Neuron (in vitro differentiated cells): ENCODE results near the gene EML4.

Experiments
- H2AFZ ChIP-seq: one replicate; pipeline ENCODE4 v1.6.1; 2013; ENCODE audit warnings: low read depth, mild to moderate bottlenecking, inconsistent platforms, low read length, moderate library complexity
- H3K27me3 ChIP-seq: one replicate; pipeline ENCODE4 v1.6.1; 2013; ENCODE audit warnings: low read length; ENCODE audit not compliant: insufficient read depth
- H3K36me3 ChIP-seq: one replicate; pipeline ENCODE4 v1.6.1; 2013; ENCODE audit warnings: low read length; ENCODE audit not compliant: insufficient read depth
- H3K4me1 ChIP-seq: one replicate; pipeline ENCODE4 v1.6.1; 2013; ENCODE audit warnings: low read length; ENCODE audit not compliant: insufficient read depth
- H3K4me3 ChIP-seq: 2 replicates; pipeline ENCODE4 v1.5.1; 2013; ENCODE audit warnings: mild to moderate bottlenecking, low read length, moderate library complexity
- H3K9me3 ChIP-seq: one replicate; pipeline ENCODE4 v1.6.1; 2013; ENCODE audit warnings: low read length

EML4 gene

DNA sequence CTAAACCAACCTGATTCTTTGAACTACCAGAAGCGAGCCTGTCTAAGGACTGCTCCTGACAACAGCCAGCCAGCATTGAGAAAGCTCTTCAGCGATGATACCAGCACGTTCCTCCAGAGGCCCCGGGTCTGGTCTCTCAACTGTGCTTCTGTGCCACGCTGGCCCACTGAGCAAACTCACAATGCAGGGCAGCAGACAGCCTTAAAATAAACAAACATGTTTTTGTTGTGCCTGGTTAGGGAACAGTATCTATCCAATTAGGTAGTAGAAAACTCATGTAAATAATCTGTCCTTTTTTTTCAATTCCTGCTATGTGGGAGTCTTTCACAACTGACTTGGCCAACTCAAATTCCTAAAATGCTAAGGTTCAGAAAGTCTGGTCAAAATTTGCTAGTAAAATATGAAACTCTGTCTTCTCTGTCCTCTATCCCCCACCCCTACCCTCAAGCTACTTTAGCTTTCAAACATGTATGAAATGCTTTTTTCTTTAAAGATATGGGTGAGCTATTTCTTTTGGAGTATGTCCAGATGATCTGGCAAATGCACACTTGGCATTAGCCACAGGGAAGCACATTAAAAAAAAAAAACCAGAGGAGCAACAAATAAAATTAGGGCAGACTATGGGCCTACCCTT is 21.4 kb upstream of the EML4 start:
- no peak overlapping the region for H2AFZ ChIP-seq
- H3K27me3 ChIP-seq = no peaks in the 10 kb centered on the region
- H3K36me3 ChIP-seq = no peaks in the 10 kb centered on the region
- H3K9me3 ChIP-seq = no peaks in the 10 kb centered on the region
- H3K4me3 ChIP-seq = no peak overlapping the region
- no peaks in the 10 kb centered on the region for H3K4me1 ChIP-seq

DNA sequence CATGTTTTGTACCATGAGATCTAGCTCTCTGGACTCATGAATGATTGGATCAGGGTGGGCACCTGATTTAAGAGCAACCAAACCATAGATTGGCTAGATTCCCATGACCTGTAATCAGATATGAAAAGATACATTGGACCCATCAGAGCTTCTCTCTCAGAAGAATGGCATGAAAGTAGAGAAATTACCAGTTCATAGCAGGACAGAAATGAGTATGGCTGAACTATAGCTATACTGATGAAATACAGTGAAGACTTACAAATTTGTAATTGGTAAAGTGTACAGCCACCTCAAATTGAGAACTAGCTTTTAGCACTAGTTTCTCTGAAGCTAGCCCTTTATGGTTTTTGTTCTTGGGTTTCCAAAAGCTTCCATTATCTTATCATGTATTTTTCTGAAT is 19.0 kb upstream of the EML4 start:
- H3K36me3 ChIP-seq = no peaks in the 10 kb centered on the region
- H3K4me1 ChIP-seq = no peaks in the 10 kb centered on the region
- H3K4me3 ChIP-seq = no peak overlapping the region
- no peak overlapping the region for H2AFZ ChIP-seq
- H3K27me3 ChIP-seq = no peaks in the 10 kb centered on the region
- no peaks in the 10 kb centered on the region for H3K9me3 ChIP-seq

DNA sequence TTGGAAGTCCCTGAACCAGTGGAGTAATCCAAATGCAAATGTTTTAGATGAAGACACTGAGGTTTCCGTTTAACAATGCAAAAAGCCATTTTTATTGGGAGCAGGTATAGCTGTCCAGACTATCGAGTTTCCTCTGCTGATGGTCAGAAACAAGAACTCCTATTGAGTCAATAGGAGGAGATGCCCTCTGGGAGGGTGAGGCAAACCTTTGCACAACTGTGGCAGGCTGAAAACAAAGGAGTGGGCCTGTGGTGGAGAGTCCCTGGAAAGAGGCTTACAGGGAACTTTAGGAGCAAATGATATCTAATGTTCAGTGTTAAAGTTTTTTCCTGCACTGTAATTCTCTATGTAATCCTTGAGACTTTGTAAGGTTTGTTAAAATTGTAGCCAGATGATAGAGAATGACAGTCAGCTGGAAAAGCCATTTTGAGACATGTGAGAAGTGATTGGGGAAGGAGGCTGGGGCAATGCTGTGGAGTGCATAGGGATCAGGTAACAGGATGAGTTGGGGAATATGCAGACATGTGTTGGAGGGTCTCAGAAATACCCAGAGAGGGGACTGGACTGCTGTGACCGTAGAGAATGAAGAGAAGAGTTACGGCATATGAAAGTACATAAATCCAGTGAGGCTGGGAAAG is 15.1 kb upstream of the EML4 start:
- Histone ChIP-seq H3K27me3 (no peaks in the 10 kb centered on the region), H3K36me3 (no peaks in the 10 kb centered on the region), H2AFZ (no peak overlapping the region), H3K4me1 (no peaks in the 10 kb centered on the region), H3K4me3 (no peak overlapping the region), H3K9me3 (no peaks in the 10 kb centered on the region)

DNA sequence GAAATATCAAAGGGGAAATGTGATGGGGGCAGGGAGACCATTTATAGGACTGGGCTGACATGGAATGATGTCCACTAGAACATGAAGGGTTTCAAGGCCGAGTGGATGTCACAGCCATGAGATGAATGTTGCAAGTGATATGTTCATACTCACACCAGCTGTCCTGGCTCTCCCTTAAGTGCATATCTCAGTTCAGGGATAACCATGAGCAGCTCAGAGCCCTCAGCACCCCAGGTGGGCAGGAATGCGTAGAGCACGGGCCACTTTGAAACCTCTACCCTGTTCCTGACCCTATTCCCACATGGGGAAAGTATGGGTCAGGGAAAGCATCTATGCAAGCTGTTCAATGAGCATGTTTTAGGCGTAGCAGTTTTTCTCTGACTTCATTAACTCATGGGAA is 12.4 kb upstream of the EML4 start:
- no peak overlapping the region for H3K4me3 ChIP-seq
- H3K27me3 ChIP-seq = no peaks in the 10 kb centered on the region
- no peaks in the 10 kb centered on the region for H3K4me1 ChIP-seq
- H3K9me3 ChIP-seq = no peaks in the 10 kb centered on the region
- H3K36me3 ChIP-seq = no peaks in the 10 kb centered on the region
- H2AFZ ChIP-seq = no peak overlapping the region

DNA sequence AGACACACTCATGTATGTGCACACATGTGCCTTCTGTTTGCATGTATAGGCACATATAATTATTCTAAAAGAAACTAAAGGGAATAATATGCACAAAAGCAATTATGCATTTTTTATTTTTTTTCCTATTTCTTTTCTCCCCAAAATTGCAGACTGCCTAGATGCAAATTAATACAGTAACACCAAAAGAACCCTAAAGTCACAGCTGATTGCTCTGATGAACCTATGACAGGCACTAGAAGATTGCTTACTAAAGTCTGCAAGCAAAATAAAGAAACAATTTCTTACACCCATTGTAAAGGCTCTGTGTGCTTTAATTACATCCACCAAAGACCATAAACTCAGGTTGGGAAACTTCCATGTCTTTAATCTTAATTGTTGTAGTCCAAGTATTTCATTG is 7.7 kb upstream of the EML4 start:
- no peak overlapping the region for H2AFZ ChIP-seq
- H3K4me1 ChIP-seq = no peaks in the 10 kb centered on the region
- H3K4me3 ChIP-seq = no peak overlapping the region
- H3K36me3 ChIP-seq = no peaks in the 10 kb centered on the region
- H3K9me3 ChIP-seq = no peaks in the 10 kb centered on the region
- H3K27me3 ChIP-seq = peaks cover 2% of the 10 kb centered on the region

DNA sequence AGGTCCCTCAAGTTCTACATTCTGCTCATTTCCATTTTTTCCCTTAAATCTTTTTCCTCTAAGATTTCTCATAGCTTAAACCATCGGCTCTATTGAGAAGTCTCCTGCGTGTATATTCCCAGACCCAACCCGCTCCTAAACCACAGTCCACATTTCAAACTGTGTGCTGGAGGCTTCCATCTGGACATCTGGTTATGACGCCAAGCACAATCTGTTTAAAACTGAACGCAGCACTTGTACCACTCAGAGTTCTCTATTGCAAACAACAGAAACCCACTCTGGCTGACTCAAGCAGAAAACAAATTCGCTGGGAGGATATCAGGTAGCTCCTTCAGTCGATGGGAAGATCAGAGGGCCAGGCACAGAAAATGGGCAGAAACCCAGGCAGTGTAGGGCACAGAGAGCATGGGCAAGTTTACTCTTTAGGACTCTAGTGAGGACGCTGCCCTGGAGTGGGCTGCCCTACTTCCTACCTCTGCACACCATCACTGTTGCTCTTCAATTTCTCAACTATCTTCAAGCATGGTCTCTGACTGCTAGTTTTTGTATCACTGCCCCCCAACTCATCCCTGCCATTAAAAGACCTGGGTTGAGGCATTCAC is 5.6 kb upstream of the EML4 start:
- no peak overlapping the region for H3K4me3 ChIP-seq
- H3K36me3 ChIP-seq = no peaks in the 10 kb centered on the region
- no peaks in the 10 kb centered on the region for H3K4me1 ChIP-seq
- H3K27me3 ChIP-seq = peaks cover 2% of the 10 kb centered on the region
- H3K9me3 ChIP-seq = no peaks in the 10 kb centered on the region
- H2AFZ ChIP-seq = no peak overlapping the region

DNA sequence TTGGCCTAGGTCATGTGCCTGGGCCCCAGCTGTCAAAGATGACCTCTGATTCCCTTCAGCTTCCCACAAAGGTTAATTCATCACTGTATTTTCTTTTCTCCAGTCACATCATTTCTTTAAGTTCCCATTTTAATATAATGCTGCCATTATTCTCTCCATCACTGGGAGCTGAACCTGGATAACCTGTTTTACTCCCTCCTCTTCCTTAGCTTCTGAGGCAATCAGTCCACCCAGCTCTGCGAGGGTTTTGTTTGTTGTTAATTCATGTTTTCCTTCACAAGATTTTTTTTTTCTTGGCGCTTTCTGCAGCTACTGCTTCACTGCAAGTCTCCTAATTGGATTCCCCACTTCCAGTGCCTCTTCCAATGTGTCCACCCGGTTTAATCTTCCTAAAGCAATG is 5.1 kb upstream of the EML4 start:
- Histone ChIP-seq H2AFZ (no peak overlapping the region), H3K4me3 (no peak overlapping the region), H3K27me3 (peaks cover 2% of the 10 kb centered on the region), H3K36me3 (no peaks in the 10 kb centered on the region), H3K9me3 (no peaks in the 10 kb centered on the region), H3K4me1 (no peaks in the 10 kb centered on the region)

DNA sequence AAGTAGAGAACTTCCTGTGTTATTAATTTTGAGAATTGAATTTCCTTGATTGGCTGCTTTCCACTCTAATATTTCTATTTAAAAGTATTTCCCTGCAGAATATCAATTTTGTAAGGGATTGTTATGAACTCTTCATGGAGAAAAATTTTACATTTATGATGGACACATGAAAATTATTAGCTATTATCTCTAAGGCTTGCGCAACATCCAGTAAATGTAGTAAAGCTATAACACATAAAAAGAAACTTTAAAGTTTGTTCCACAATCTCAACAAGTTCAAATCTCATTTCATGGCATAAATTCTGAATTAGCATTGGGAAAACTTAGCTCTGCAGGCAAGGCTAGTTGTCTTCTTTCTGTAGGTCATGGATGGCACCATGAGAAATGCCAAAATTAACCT is 4.2 kb upstream of the EML4 start:
- Histone ChIP-seq H3K4me1 (no peaks in the 10 kb centered on the region), H3K4me3 (no peak overlapping the region), H3K36me3 (no peaks in the 10 kb centered on the region), H3K27me3 (peaks cover 2% of the 10 kb centered on the region), H3K9me3 (no peaks in the 10 kb centered on the region), H2AFZ (no peak overlapping the region)

DNA sequence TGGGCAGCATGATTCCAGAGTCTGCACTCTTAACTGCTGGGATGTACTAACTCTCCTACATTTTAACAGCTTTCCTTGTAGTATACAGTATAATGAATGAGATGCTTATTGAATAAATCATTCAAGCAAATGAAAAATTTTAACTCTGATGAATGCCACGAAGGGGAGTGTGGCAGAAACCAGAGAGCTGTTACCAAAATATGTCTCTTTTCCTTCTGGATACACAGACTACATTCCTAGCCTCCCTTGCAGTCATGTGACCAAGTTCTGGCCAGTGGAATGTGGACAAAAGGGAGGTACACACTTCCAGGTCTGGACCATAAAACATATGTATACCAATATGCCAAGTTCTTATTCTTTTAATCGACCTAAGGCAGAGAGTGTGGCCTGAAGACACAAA is 1.7 kb upstream of the EML4 start:
- no peak overlapping the region for H2AFZ ChIP-seq

DNA sequence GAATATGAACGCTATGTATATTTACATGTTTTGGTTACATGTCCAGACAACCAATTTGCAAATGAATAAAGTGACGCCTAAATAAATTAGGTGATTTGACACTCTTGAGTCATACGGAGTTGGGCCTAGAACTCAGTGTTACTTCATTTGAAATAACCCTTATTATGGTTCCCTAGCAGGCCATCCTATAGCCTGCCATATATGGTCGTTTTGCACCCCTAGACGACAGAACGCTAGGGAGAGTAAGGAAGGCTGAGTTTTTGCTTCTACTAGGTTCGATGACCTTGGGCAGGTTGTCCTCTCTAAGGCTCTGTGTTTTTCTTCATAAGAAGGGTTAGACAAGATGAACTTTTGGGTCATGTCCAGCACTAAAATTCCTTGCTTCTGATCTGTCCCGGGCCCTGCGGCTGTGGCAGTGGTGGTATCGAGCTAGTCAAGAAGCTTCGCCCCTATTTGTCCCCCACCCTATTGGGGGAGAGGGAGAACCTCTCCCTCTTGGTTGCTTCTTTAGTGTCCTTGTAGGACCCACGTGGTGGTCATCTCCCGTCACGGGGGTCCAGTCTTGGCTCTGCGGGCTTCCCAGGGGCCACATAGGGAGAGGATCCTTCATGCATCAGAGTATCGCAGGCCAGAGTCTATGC is 574 bp upstream of the EML4 start:
- Histone ChIP-seq H3K4me3 (peak overlapping the region; percentile 18), H2AFZ (peak overlapping the region; percentile 47), H3K9me3 (no peaks in the 10 kb centered on the region), H3K36me3 (no peaks in the 10 kb centered on the region), H3K4me1 (peaks cover 23% of the 10 kb centered on the region), H3K27me3 (no peaks in the 10 kb centered on the region)

More for the DNA sequence above, 1.7 kb upstream of the EML4 start:
- Histone ChIP-seq H3K27me3 (peaks cover 2% of the 10 kb centered on the region), H3K4me1 (peaks cover 21% of the 10 kb centered on the region), H3K36me3 (no peaks in the 10 kb centered on the region), H3K4me3 (no peak overlapping the region), H3K9me3 (no peaks in the 10 kb centered on the region)

DNA sequence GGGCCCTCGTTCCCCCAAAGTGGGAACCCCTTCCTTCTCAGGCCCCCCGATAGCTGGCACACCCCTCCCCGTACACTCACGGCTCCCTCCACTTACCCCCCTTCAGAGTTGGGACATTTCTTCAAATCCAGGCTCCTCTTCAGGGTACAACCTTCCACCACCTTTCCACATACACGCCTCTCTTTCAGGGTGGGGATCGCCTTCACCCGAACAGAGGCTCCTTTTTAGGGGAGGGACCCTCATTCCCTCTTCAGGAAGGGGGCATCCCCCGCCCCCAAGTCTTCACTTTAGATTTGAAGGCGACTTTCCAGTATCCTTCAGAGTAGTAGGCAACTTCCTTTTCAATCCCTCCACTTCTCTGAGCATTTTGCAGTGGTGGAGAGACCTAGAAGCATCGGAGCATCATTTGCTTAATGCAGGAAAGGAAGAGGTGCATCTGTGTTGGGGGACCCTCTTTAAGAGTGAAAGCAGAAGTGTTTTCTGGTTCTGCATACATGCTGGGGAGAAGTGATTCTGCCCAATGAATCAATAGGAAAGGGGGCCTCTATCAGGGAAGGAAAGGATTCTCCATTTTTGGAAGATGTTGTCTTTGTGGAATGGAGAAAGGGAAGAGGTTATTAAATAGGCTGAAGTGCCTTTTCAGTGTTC is 845 bp downstream of the EML4 start:
- no peaks in the 10 kb centered on the region for H3K27me3 ChIP-seq
- no peaks in the 10 kb centered on the region for H3K9me3 ChIP-seq
- no peaks in the 10 kb centered on the region for H3K36me3 ChIP-seq
- H3K4me1 ChIP-seq = peaks cover 23% of the 10 kb centered on the region
- peak overlapping the region; percentile 89 for H3K4me3 ChIP-seq
- peak overlapping the region; percentile 68 for H2AFZ ChIP-seq

DNA sequence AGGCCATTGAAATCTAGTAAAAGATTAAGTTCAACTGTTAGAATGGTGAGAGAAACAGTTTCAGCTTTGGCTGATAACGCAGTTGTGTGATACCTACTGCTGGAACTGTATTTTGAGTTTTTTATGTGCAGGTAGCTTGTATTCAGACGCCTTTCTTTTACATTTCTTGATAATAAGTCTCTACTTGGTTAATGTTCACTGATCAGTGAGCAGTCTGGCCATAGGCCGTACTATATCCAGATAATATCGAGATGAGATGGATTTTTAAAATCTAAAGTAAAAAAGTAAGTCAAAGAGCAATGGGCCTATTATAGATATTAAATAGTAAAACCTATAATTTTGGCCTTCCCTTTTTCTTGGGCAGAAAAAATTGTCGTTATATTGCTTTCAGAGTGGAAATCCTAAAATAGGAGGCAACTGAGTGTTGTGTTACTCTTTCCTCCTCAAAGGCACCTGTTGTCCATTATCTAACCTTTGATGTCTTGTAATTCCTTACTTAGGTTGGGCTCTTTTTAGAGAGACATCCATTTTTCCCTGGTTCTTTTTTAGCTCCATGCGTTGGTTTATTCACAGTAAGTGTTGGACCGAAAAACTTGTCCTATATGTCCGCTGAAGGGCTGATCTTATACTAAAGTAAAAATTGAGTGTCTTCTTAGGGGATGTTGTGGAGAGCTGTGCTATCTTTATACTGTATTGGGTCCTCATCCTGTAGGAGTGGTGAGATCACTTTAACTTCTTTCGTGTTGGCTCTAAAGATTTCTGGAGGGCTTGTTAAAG is 1.7 kb downstream of the EML4 start:
- Histone ChIP-seq H3K4me3 (peak overlapping the region; percentile 89), H2AFZ (peak overlapping the region; percentile 68), H3K9me3 (no peaks in the 10 kb centered on the region), H3K27me3 (no peaks in the 10 kb centered on the region), H3K36me3 (no peaks in the 10 kb centered on the region), H3K4me1 (peaks cover 23% of the 10 kb centered on the region)
